ENCODE measurements around the gene SDF2L1.
"Not testable (repeated sequence)": the region's sequence is repeated elsewhere in the genome, so short reads cannot be mapped to it uniquely, and the experiment has no call there.

The SDF2L1 gene

GRCh38 chr22:21686634-21687393 lies 44.7 kb downstream of the SDF2L1 start:
- DNase-seq (ENCODE audit: low read depth in 3 of 3): no peak

GRCh38 chr22:21687685-21688259 lies 45.7 kb downstream of the SDF2L1 start:
- no peak for DNase-seq (ENCODE audit: low read depth in 3 of 3)

- DNase-seq (ENCODE audit: low read depth in 3 of 3): no peak
Measured at GRCh38 chr22:21688341-21688705, 46.2 kb downstream of the SDF2L1 start.

- no peak for DNase-seq (ENCODE audit: low read depth in 3 of 3)
Measured at GRCh38 chr22:21688706-21689381, 46.7 kb downstream of the SDF2L1 start.

GRCh38 chr22:21690401-21690801 lies 48.3 kb downstream of the SDF2L1 start:
- no peak for DNase-seq (ENCODE audit: low read depth in 3 of 3)

- DNase-seq (ENCODE audit: low read depth in 3 of 3): no peak
Measured at GRCh38 chr22:21691816-21692215, 49.7 kb downstream of the SDF2L1 start.

- DNase-seq (ENCODE audit: low read depth in 3 of 3): not testable (repeated sequence)
Measured at GRCh38 chr22:21692856-21693255, 50.8 kb downstream of the SDF2L1 start.

GRCh38 chr22:21693333-21693998 lies 51.4 kb downstream of the SDF2L1 start:
- DNase-seq (ENCODE audit: low read depth in 3 of 3): no peak

All from stimulated activated CD4-positive, alpha-beta T cell treated with anti-CD3 and anti-CD28 coated beads, TNF-alpha, amount 100 ng/mL, for 48 hours (primary cell).